ENCODE results near the gene MMD2. TPM values are rescaled to one million over a fixed set of nuclear protein-coding genes. Genes with fewer than 3 reads are reported as not detected.

MMD2 gene
- total and polyA plus RNA-seq, 2 experiments from 2014 or later, result 0.11 to 0.38 TPM

- Histone ChIP-seq H4K20me1 (replicated peaks; ENCODE audit: insufficient read depth) (no peaks in the 10 kb centered on the region), H3K9me2 (ENCODE audit: insufficient read depth) (no peaks in the 10 kb centered on the region), H3K79me2 (replicated peaks; ENCODE audit: insufficient read depth) (no peaks in the 10 kb centered on the region), H3K4me3 (no peak overlapping the region), H2AFZ (peak overlapping the region; percentile 56; the same call in 1 of the 2 replicates), H3K27ac (ENCODE audit: low read depth) (peak overlapping the region; percentile 83), H3K4me1 (ENCODE audit: insufficient read depth) (peaks cover 9% of the 10 kb centered on the region; the same call in 1 of the 2 replicates), H3F3A (replicated peaks; ENCODE audit: low read depth) (no peaks in the 10 kb centered on the region), H3K36me3 (ENCODE audit: insufficient read depth) (no peaks in the 10 kb centered on the region), H3K4me2 (peak overlapping the region; percentile 26; the same call in 1 of the 2 replicates), H3K27me3 (ENCODE audit: insufficient read depth) (peaks cover 14% of the 10 kb centered on the region; the same call in 1 of the 2 replicates)
- Mint-ChIP-seq H3K4me1 (peaks cover 12% of the 10 kb centered on the region; the same call in 1 of the 3 replicates), H3K4me3 (peak overlapping the region; percentile 10; the same call in 1 of the 3 replicates), H3K9me3 (peaks cover 2% of the 10 kb centered on the region; the same call in 2 of the 3 replicates), H3K27me3 (ENCODE audit: insufficient read depth, low read depth, poor library complexity) (peaks cover 16% of the 10 kb centered on the region), H3K27ac (no peak overlapping the region), H3K36me3 (ENCODE audit: low read depth) (no peaks in the 10 kb centered on the region)
- no peak for TF ChIP-seq ZNF462 (CRISPR knock-in tag; IDR thresholded peaks at IDR 0.05)
- no peak for TF ChIP-seq ZNF114 (CRISPR knock-in tag; IDR thresholded peaks at IDR 0.05)
- no peak for TF ChIP-seq ZNF331 (CRISPR knock-in tag; IDR thresholded peaks at IDR 0.05; ENCODE audit: low read depth)
- TF ChIP-seq CREB1 (CRISPR knock-in tag; IDR thresholded peaks at IDR 0.05; ENCODE audit: low read depth), result no peak
- no peak for TF ChIP-seq STAT1 (IDR thresholded peaks at IDR 0.05; ENCODE audit: unreplicated experiment)
- no peak for TF ChIP-seq EZH2phosphoT487 (IDR thresholded peaks at IDR 0.05; ENCODE audit: unreplicated experiment)
- TF ChIP-seq REST (IDR thresholded peaks at IDR 0.05; ENCODE audit: unreplicated experiment), result no peak
- TF ChIP-seq ETS1 (IDR thresholded peaks at IDR 0.05), result no peak
- no peak for TF ChIP-seq POLR2AphosphoS5 (IDR thresholded peaks at IDR 0.05; ENCODE audit: low read depth)
- DNase-seq (ENCODE audit: low spot score) (peak; percentile 51), ATAC-seq (no peak)
Measured at GRCh38 chr7:4884164-4884563, 74.8 kb downstream of the MMD2 start.

All from GM23338 (cell line).